Measurements from ENCODE around the gene P2RX6. TPM values are rescaled to one million over a fixed set of nuclear protein-coding genes. Genes with fewer than 3 reads are reported as not detected.
"Not testable (repeated sequence)": the region's sequence is repeated elsewhere in the genome, so short reads cannot be mapped to it uniquely, and the experiment has no call there.

P2RX6 gene
- total RNA-seq, 4 donors from 2014 or later: 0.76 to 1.5 (median 1.2) TPM; not detected in 1

DNA sequence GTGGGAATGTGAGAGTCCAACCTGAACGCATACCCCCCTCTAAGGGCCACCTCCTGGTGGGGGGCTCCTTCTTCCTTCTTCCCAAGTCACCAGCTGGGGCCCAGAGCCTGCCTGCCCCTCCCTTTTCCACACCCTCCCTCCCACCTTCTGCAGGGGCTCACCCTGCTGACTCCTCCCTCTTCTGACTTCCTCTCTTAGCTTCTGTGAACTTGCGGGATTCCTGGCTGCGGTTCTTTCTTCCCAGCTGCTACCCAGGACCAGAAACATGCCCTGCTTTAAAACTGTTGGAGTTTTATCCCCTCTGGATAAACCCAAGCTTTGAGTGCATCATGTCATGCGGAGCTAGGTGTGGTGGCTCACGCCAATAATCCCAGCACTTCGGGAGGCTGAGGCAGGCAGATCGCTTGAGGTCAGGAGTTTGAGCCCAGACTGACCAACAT is 40.9 kb downstream of the P2RX6 start:
- no peak overlapping the region for H3K27ac ChIP-seq
- no peaks in the 10 kb centered on the region for H3K36me3 ChIP-seq
- no peak for TF ChIP-seq POLR2A (IDR thresholded peaks at IDR 0.05)
- TF ChIP-seq, protein P1, sequence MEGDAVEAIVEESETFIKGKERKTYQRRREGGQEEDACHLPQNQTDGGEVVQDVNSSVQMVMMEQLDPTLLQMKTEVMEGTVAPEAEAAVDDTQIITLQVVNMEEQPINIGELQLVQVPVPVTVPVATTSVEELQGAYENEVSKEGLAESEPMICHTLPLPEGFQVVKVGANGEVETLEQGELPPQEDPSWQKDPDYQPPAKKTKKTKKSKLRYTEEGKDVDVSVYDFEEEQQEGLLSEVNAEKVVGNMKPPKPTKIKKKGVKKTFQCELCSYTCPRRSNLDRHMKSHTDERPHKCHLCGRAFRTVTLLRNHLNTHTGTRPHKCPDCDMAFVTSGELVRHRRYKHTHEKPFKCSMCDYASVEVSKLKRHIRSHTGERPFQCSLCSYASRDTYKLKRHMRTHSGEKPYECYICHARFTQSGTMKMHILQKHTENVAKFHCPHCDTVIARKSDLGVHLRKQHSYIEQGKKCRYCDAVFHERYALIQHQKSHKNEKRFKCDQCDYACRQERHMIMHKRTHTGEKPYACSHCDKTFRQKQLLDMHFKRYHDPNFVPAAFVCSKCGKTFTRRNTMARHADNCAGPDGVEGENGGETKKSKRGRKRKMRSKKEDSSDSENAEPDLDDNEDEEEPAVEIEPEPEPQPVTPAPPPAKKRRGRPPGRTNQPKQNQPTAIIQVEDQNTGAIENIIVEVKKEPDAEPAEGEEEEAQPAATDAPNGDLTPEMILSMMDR (IDR thresholded peaks at IDR 0.05): no peak
- no peaks in the 10 kb centered on the region for H3K4me1 ChIP-seq
- H3K4me3 ChIP-seq: no peak overlapping the region
- H3K27me3 ChIP-seq: no peaks in the 10 kb centered on the region
- H3K9me3 ChIP-seq: no peaks in the 10 kb centered on the region
- intact Hi-C loops (cut with DNase I; ENCODE audit: low total_unique reads): no loop called here
- DNase-seq: peak in 1 of 2 donors; percentile 5

DNA sequence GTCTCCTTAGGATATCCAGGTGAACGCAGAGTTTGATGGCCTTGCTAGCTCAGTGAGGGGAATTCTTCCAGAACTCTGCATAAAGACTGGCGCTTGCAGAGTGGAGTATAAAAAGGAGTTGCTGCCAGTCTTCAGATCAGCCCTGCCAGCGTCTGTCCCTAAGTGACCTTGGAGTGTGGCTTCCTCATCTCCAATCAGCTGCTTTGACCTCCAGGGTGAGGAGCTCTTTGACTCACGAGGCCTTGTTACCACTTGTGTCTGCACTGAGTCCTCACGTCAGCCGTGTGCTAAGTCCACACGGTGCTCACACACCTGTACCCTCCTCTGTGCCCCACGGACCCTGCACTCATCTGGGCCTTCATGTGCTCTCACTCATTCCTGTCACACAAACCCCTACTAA is 45.4 kb downstream of the P2RX6 start:
- H3K27me3 ChIP-seq; H3K9me3 ChIP-seq; DNase-seq; H3K36me3 ChIP-seq; H3K4me3 ChIP-seq; H3K4me1 ChIP-seq; intact Hi-C loops (cut with DNase I; ENCODE audit: low total_unique reads); H3K27ac ChIP-seq: not testable (repeated sequence)

DNA sequence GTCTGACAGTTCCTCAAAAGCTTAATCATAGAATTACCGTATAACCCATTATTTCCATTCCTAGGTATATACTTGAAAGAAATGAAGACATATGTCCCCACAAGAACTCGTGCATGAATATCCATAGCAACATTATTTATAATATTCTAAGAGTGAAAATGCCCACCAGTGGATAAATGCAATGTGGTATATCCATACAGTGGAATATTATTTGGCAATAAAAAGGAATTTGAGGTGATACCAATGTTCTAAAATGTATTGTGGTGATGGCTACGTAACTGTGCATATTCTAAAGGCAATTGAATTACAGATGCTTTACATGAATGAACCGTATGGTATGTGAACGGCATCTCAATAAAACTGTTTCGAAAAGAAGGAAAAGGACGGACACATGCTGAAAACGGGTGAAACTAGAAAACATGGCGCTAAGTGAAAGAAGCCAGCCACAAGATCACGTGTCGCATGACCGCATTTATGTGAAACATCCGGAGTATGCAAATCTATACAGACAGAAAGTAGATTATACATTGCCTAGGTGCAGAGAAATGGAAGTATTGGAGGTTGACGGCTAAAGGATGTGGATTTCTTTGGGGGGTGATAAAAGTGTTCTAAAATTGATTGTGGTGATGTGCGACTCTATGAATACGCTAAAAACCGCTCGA is 46.8 kb downstream of the P2RX6 start:
- H3K9me3 ChIP-seq; intact Hi-C loops (cut with DNase I; ENCODE audit: low total_unique reads); H3K27me3 ChIP-seq; H3K36me3 ChIP-seq; DNase-seq; H3K4me3 ChIP-seq; H3K4me1 ChIP-seq; H3K27ac ChIP-seq: not testable (repeated sequence)

DNA sequence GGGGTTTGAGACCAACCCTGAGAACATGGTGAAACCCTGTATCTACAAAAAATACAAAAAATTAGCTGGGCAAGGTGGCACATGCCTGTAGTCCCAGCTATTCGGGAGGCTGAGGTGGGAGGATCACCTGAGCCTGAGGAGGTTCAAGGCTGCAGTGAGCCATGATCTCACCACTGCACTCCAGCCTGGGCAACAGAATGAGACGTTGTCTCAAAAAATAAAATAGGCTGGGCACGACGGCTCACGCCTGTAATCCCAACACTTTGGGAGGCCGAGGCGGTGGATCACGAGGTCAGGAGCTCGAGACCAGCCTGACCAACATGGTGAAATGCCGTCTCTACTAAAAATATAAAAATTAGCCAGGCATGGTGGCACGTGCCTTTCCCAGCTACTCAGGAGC is 49.5 kb downstream of the P2RX6 start:
- H3K4me3 ChIP-seq; H3K27ac ChIP-seq; intact Hi-C loops (cut with DNase I; ENCODE audit: low total_unique reads); DNase-seq; H3K9me3 ChIP-seq; H3K27me3 ChIP-seq; H3K36me3 ChIP-seq; H3K4me1 ChIP-seq: not testable (repeated sequence)

DNA sequence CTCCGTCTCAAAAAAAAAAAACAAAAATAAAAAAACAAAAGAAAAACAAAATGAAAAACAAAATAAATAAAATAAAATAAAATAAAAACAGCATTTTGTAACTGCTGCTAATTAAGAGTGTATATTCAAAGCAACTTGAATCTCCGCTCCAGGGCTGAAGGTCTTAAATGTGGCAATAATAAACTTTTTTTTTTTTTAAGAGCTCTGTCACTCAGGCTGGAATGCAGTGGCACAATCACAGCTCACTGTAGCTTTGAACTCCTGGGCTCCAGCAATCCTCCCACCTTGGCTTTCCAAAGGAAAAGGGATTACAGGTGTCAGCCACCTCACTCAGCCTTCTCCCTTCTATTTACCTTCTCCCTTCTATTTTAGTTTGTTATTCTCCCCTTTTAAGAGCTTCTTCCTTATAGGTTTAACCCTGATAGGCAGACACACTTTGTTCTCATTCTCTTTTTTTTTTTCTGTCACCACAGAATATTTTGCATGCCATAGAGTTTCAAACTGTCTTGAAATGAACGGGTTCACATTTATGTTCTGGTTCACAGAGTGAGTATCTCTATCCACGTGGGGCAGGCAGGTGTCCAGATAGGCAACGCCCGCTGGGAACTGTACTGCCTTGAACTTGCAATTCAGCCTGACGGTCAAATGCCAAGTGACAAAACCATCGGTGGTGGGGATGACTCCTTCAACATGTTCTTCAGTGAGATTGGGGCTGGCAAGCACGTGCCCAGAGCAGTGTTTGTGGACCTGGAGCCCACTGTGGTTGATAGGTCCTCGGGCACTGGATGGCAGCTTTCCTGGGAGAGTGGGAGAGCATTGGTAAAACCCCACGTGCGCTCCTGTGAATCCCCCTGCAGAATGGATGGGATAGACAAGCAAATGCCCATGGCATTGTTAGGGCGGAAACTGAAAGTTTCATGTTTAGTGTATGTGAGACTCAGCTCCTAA is 50.2 kb downstream of the P2RX6 start:
- Histone ChIP-seq H3K36me3 (no peaks in the 10 kb centered on the region), H3K4me1 (no peaks in the 10 kb centered on the region), H3K9me3 (no peaks in the 10 kb centered on the region), H3K4me3 (no peak overlapping the region), H3K27ac (no peak overlapping the region), H3K27me3 (no peaks in the 10 kb centered on the region)
- no peak for DNase-seq
- TF ChIP-seq, protein P1 (IDR thresholded peaks at IDR 0.05): no peak
- no peak for TF ChIP-seq POLR2A (IDR thresholded peaks at IDR 0.05)
- intact Hi-C loops (cut with DNase I; ENCODE audit: low total_unique reads): no loop called here

DNA sequence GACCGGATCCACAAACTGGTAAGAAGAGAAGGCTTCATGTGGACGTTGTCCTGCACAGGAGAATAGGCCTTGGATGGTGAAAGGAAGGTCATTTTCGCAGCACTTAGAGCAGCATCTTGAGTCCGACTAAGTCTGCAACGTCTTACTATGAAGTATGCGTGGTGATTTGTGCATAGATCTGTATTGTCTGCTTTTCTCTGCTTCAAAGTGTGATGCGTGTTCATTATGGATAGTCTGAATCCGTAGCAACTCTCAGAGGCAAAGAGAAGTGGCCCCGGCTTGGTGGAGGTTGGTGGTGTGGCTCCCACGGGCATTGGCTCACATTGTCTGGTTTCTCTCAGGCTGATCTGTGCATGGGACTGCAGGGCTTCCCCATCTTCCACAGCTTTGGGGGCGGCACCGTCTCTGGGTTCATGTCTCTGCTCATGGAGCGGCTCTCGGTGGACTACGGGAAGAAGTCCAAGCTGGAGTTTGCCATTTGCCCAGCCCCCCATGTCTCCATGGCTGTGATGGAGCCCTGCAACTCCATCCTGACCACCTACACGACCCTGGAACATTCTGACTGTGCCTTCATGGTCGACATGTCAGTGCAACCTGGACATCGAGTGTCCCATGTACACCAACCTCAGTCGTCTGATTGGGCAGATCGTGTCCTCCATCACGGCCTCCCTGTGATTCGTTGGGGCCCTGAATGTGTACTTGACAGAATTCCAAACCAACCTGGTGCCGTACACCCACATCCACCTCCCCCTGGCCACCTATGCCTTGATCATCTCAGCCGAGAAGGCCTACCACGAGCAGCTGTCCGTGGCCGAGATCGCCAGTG is 52.3 kb downstream of the P2RX6 start:
- Histone ChIP-seq H3K4me1 (no peaks in the 10 kb centered on the region), H3K36me3 (no peaks in the 10 kb centered on the region), H3K27me3 (no peaks in the 10 kb centered on the region), H3K27ac (no peak overlapping the region), H3K4me3 (no peak overlapping the region), H3K9me3 (no peaks in the 10 kb centered on the region)
- intact Hi-C loops (cut with DNase I; ENCODE audit: low total_unique reads): no loop called here
- TF ChIP-seq, protein P1 (IDR thresholded peaks at IDR 0.05): no peak
- TF ChIP-seq POLR2A (IDR thresholded peaks at IDR 0.05): no peak
- DNase-seq: no peak

All from uterus (tissue), 4 donors.